ENCODE data around the gene UBQLN4. TPM values are rescaled to one million over a fixed set of nuclear protein-coding genes. Genes with fewer than 3 reads are reported as not detected.
A peak's percentile ranks its signal among the peaks of the same experiment; 100 is the strongest.

UBQLN4 gene
- total and polyA plus RNA-seq, 9 of the 15 experiments (the other 6 are each of a cell fraction or from before 2014, with no cell fraction given): 13.5 to 65.5 (median 37.0) TPM

DNA sequence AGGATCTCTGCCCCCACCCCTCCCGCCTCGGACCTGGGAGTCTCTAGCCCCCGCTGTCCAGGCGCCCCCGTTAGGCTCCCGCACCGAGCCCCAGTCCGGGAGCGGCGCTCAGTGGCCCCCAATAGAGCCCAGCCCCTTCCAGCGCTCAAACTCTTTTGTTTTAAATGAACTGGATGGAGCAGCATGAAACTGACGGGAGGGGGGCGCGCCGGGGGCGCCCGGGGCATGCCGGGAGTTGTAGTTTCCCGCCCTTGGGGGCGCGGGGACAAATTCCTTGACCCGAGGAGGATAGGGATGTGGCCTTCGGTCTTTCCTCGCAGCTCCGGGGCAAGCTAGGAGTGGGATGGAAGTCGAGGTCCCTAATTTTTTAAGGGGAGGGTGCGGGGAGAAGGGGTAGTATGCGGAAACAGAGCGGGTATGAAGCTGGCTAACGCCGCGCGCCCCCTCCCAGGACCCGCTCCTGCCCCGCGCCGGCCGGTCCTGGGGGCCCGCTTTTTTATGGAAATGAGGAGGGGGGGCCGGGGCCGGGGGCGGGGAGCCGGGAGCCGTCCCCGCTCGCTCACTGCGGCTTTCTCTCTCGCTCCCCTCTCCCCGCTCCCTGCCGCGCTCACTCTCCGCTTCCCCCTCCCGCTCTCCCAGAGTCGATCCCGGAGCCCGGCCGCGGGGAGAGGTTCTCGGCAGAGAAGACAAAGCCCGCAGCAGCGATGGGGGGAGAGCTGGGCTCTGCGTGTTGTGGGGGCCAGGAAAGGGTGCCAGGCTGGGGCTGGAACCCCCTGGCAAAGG, 28.9 kb upstream of the UBQLN4 start, which contains the start of gene MEX3A:
MEX3A (minus strand) TSS at position 157 of the 783 bp plus-strand sequence. CDS start 467 bp downstream, outside the sequence.
- ATAC-seq: peak; percentile 90
- intact Hi-C loops (cut with micrococcal nuclease) (loop anchor here (10.0 kb wide), 1 partner anchor 282 kb away; the partner anchor contains the start of gene RHBG), in situ Hi-C loops (cut with MboI) (no loop called here)
- H3K9ac ChIP-seq (ENCODE audit: insufficient read depth in 1 of 2, low read depth in 2 of 2, low read length in 2 of 2): peak within 1 kb of the TSS; percentile 73 to 94
- ChIA-PET POLR2A (interaction anchor here (0.6 to 0.7 kb wide), 4 partner anchors 13 to 176 kb away, joined by 3 to 4 read pairs (median 3); no protein-coding TSS in a partner anchor), CTCF (ENCODE audit: low intra/inter-chr PET ratio) (interaction anchor here (0.6 kb wide), 1 partner anchor 9 kb away, joined by 3 read pairs; no protein-coding TSS in a partner anchor)
- no peaks in the 10 kb centered on the region for H4K20me1 ChIP-seq (replicated peaks; ENCODE audit: control insufficient read depth, insufficient read depth, low read length)
- peak; percentile 88 to 89 (median 89) for DNase-seq (ENCODE audit: extremely low read depth in 1 of 4, low spot score in 3 of 4)
- BruUV-seq (replicated peaks): no TSS peak
- H3K9me3 ChIP-seq (replicated peaks; ENCODE audit: control insufficient read depth, insufficient read depth, low read depth, low read length): no peaks in the 10 kb centered on the region
- H3K36me3 ChIP-seq (ENCODE audit: control insufficient read depth, insufficient read depth, low read length): peaks cover 4% of the 10 kb centered on the region; the same call in 1 of the 3 replicates
- peak; percentile 35 for FAIRE-seq
- WGBS (ENCODE audit: insufficient coverage, low coverage, missing lambda C conversion rate): 2% methylated on average over 33 of the region's 62 CpGs
- H2AFZ ChIP-seq (ENCODE audit: low read depth, low read length): peak within 1 kb of the TSS; percentile 96
- no peaks in the 10 kb centered on the region for H3K9me1 ChIP-seq (ENCODE audit: control insufficient read depth, insufficient read depth, low read length)
- H3K4me3 ChIP-seq: peak within 1 kb of the TSS; percentile 55
- H3K4me2 ChIP-seq (ENCODE audit: insufficient read depth, low read length): peak within 1 kb of the TSS; percentile 85
- H3K27ac ChIP-seq (ENCODE audit: extremely low read depth, low read depth, low read length): peak within 1 kb of the TSS; percentile 60; the same call in 2 of the 3 replicates
- H3K4me1 ChIP-seq (replicated peaks in 1 of 2; ENCODE audit: control insufficient read depth in 2 of 2, insufficient read depth in 2 of 2, low read length in 2 of 2): peaks cover 13 to 30% of the 10 kb centered on the region in 2 experiments
- no peaks in the 10 kb centered on the region for H3K27me3 ChIP-seq (ENCODE audit: control insufficient read depth in 2 of 2, insufficient read depth in 2 of 2, low read length in 2 of 2)
- H3K79me2 ChIP-seq (ENCODE audit: control insufficient read depth, insufficient read depth, low read length): peaks cover 15% of the 10 kb centered on the region
- TF ChIP-seq, protein P1, sequence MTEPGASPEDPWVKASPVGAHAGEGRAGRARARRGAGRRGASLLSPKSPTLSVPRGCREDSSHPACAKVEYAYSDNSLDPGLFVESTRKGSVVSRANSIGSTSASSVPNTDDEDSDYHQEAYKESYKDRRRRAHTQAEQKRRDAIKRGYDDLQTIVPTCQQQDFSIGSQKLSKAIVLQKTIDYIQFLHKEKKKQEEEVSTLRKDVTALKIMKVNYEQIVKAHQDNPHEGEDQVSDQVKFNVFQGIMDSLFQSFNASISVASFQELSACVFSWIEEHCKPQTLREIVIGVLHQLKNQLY (CRISPR knock-in tag; conservative IDR thresholded peaks at IDR 0.05): no peak
- TF ChIP-seq, protein P2, sequence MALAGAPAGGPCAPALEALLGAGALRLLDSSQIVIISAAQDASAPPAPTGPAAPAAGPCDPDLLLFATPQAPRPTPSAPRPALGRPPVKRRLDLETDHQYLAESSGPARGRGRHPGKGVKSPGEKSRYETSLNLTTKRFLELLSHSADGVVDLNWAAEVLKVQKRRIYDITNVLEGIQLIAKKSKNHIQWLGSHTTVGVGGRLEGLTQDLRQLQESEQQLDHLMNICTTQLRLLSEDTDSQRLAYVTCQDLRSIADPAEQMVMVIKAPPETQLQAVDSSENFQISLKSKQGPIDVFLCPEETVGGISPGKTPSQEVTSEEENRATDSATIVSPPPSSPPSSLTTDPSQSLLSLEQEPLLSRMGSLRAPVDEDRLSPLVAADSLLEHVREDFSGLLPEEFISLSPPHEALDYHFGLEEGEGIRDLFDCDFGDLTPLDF (CRISPR knock-in tag; IDR thresholded peaks at IDR 0.05): no peak
- TF ChIP-seq ZNF75A (CRISPR knock-in tag; IDR thresholded peaks at IDR 0.05): no peak
- TF ChIP-seq NFYB (IDR thresholded peaks at IDR 0.05; ENCODE audit: extremely low read depth, insufficient read length): no peak
- no peak for TF ChIP-seq NCOA2 (IDR thresholded peaks at IDR 0.05; ENCODE audit: partially characterized antibody in 2 of 2)
- no peak for TF ChIP-seq BRCA1 (IDR thresholded peaks at IDR 0.05)
- TF ChIP-seq BRCA1 (CRISPR knock-in tag; IDR thresholded peaks at IDR 0.05): no peak
- TF ChIP-seq ZNF212 (CRISPR knock-in tag; IDR thresholded peaks at IDR 0.05): no peak
- TF ChIP-seq, protein P3, sequence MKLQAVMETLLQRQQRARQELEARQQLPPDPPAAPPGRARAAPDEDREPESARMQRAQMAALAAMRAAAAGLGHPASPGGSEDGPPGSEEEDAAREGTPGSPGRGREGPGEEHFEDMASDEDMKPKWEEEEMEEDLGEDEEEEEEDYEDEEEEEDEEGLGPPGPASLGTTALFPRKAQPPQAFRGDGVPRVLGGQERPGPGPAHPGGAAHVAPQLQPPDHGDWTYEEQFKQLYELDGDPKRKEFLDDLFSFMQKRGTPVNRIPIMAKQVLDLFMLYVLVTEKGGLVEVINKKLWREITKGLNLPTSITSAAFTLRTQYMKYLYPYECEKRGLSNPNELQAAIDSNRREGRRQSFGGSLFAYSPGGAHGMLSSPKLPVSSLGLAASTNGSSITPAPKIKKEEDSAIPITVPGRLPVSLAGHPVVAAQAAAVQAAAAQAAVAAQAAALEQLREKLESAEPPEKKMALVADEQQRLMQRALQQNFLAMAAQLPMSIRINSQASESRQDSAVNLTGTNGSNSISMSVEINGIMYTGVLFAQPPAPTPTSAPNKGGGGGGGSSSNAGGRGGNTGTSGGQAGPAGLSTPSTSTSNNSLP (IDR thresholded peaks at IDR 0.05; ENCODE audit: borderline replicate concordance, low read depth, low read length): no peak
- no peak for TF ChIP-seq ZNF274 (IDR thresholded peaks at IDR 0.05; ENCODE audit: borderline replicate concordance, low read depth, low read length)
- no peak for TF ChIP-seq ZKSCAN1 (IDR thresholded peaks at IDR 0.05; ENCODE audit: low read depth, low read length)
- TF ChIP-seq CHCHD3 (CRISPR knock-in tag; IDR thresholded peaks at IDR 0.05): no peak
